Left ventricle myocardium inferior (tissue), 1 donor: ENCODE data around the gene CFAP70. TPM values are rescaled to one million over a fixed set of nuclear protein-coding genes. Genes with fewer than 3 reads are reported as not detected.

ENCODE experiments used
- DNase-seq: peaks from one replicate; pipeline ENCODE4 v3.0.0-alpha.2; 2020
- H3K27ac ChIP-seq: fragments of 200-600 bp; replicated peaks from 2 replicates; pipeline ENCODE4 v1.8.0; 2021
- H3K27me3 ChIP-seq: fragments of 200-600 bp; 2 replicates; pipeline ENCODE4 v1.8.0; 2021; ENCODE audit warnings: low read depth
- H3K36me3 ChIP-seq: fragments of 200-600 bp; 2 replicates; pipeline ENCODE4 v1.8.0; 2021
- H3K4me1 ChIP-seq: fragments of 200-600 bp; 2 replicates; pipeline ENCODE4 v1.8.0; 2021
- H3K4me3 ChIP-seq: fragments of 200-600 bp; 2 replicates; pipeline ENCODE4 v1.8.0; 2021; ENCODE audit warnings: mild to moderate bottlenecking, moderate library complexity
- H3K9me3 ChIP-seq: fragments of 200-600 bp; replicated peaks from 2 replicates; pipeline ENCODE4 v1.8.0; 2021
- intact Hi-C: fragments of 100-400 bp; cut with micrococcal nuclease; formaldehyde crosslinking; loops from one replicate; pipeline ENCODE4 v1.11.0; 2022
- total RNA-seq: library from RNA; stranded (reverse); fragmentation: NEBNext Ultra II Directional; extraction: Animal tissue kit (Norgen Biotek cat#: 25700); gene quantifications from one replicate; pipeline ENCODE4 v1.2.1, GENCODE V29; 2021
- TF ChIP-seq, protein P1 (sequence below): fragments of 200-600 bp; IDR thresholded peaks from 2 replicates; pipeline ENCODE4 v1.8.0; 2021; ENCODE audit warnings: antibody characterized with exemption, mild to moderate bottlenecking, borderline replicate concordance
- donor health status: DM: no; HTN: yes; CAD: no; lungs with severe emphysema.

Gene CFAP70
- total RNA-seq, 1 donor from 2014 or later = 2.0 TPM

DNA sequence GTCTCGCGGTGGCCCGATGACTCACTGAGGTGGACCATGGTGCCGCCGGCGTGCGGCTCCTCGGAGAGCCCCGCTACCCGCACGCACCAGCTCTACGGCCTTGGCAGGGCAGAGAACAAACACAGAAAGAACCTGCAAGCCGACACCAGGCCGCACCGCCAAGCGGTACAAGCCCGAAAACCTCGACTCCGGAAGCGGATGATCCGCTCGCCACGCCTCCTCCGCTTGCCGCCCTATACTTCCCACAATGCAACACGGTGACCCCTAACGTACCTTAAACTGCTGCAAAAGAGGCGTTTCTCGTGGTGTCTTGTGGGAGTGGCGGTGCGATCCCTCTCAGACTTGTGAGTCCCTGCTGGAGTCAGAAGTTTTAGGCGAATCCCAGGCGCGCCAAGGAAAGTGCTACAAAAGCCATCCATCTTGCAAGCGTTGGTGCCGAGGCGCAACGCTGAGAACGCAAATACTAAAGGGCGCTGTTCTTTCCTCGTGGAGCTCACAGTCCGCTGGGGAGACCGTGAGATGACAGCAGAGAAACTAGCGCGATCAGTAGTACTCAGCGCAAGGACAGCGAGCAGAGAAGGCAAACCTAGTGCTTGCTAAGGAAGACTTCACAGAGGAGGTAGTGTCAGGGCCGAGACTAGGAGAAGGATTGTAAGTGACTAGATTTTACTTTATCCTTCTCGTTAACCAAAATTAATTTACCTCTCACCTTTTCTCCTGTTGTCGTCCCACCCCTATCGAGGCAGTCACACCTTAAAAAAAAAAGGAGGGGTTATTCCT lies 106.0 kb downstream of the CFAP70 start, which contains the start of gene MRPS16:
MRPS16 (minus strand) TSS at position 200 of the 780 bp plus-strand sequence; CDS start at position 38, 162 bp downstream.
- TF ChIP-seq, protein P1, sequence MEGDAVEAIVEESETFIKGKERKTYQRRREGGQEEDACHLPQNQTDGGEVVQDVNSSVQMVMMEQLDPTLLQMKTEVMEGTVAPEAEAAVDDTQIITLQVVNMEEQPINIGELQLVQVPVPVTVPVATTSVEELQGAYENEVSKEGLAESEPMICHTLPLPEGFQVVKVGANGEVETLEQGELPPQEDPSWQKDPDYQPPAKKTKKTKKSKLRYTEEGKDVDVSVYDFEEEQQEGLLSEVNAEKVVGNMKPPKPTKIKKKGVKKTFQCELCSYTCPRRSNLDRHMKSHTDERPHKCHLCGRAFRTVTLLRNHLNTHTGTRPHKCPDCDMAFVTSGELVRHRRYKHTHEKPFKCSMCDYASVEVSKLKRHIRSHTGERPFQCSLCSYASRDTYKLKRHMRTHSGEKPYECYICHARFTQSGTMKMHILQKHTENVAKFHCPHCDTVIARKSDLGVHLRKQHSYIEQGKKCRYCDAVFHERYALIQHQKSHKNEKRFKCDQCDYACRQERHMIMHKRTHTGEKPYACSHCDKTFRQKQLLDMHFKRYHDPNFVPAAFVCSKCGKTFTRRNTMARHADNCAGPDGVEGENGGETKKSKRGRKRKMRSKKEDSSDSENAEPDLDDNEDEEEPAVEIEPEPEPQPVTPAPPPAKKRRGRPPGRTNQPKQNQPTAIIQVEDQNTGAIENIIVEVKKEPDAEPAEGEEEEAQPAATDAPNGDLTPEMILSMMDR = peak; percentile 14
- Histone ChIP-seq H3K4me1 (peaks cover 42% of the 10 kb centered on the region), H3K27me3 (no peaks in the 10 kb centered on the region), H3K36me3 (peaks cover 22% of the 10 kb centered on the region), H3K27ac (peak within 1 kb of the TSS; percentile 94), H3K4me3 (peak within 1 kb of the TSS; percentile 95), H3K9me3 (no peaks in the 10 kb centered on the region)
- intact Hi-C loops = no loop called here
- DNase-seq = peak; percentile 93

- peak overlapping the region; percentile 94 for H3K27ac ChIP-seq
- TF ChIP-seq, protein P1 = no peak
- peaks cover 22% of the 10 kb centered on the region for H3K36me3 ChIP-seq
- no peak for DNase-seq
- peaks cover 48% of the 10 kb centered on the region for H3K4me1 ChIP-seq
- H3K27me3 ChIP-seq = no peaks in the 10 kb centered on the region
- intact Hi-C loops = no loop called here
- H3K9me3 ChIP-seq = no peaks in the 10 kb centered on the region
- peak overlapping the region; percentile 95 for H3K4me3 ChIP-seq
Measured at GRCh38 chr10:73251683-73252444, 106.8 kb downstream of the CFAP70 start.

- peaks cover 64% of the 10 kb centered on the region for H3K4me1 ChIP-seq
- TF ChIP-seq, protein P1 = no peak
- no peak overlapping the region for H3K4me3 ChIP-seq
- no peak for DNase-seq
- intact Hi-C loops = no loop called here
- H3K27ac ChIP-seq = peak overlapping the region; percentile 81
- peaks cover 40% of the 10 kb centered on the region for H3K36me3 ChIP-seq
- no peaks in the 10 kb centered on the region for H3K9me3 ChIP-seq
- no peaks in the 10 kb centered on the region for H3K27me3 ChIP-seq
Measured at GRCh38 chr10:73248259-73248724, 110.4 kb downstream of the CFAP70 start.

DNA sequence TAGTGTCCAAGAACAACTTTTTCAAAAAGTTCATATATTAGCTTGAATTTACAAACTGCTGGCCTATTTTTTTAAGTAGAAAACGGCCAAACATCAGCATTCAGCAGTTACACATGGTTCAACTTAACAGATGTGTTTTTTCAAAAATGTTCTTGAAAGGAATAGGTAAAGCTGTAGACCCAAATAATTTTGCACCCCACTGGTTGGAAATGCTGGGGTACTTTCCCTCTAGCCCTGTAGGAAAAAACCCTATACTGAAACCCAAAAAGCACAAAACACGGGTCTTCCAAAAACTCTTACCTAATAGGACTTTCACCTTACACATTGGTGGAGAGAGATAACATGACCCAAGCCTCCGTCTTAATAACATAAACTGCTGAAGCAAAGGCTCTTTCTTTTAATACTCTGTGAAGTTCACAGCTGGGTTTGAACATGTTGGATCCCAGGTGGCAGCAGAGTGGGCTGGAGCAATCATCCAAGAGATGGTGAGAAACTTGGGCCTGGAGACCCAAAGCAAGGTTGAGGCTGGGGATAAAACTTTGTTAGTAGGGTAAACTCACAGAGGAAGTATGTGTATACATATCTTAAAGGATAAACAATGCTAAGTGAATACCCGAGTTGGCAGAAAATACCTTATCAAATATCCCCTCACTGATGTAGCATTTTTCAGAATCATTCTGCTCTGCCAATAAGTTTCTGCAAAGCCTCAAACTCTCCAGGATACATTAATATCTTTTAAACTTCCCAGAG lies 111.0 kb downstream of the CFAP70 start:
- H3K36me3 ChIP-seq = peaks cover 46% of the 10 kb centered on the region
- TF ChIP-seq, protein P1 = no peak

More for the DNA sequence above, 111.0 kb downstream of the CFAP70 start:
- Histone ChIP-seq H3K4me1 (peaks cover 58% of the 10 kb centered on the region), H3K27me3 (no peaks in the 10 kb centered on the region), H3K9me3 (no peaks in the 10 kb centered on the region), H3K27ac (peak overlapping the region; percentile 81), H3K4me3 (peak overlapping the region; percentile 90)
- intact Hi-C loops = no loop called here
- DNase-seq = no peak
